PC-9 (cell line): ENCODE data around the gene SLC25A25. TPM values are rescaled to one million over a fixed set of nuclear protein-coding genes. Genes with fewer than 3 reads are reported as not detected.

Experiments used
- BruUV-seq: library from RNA; stranded (reverse); fragments of 400-500 nt; replicated peaks from 2 replicates; lab custom pipeline; 2021; lab: Mats Ljungman, UMichigan
- CTCF ChIA-PET: fragments of 300-600 bp; sonication (Branson Sonifier 250); formaldehyde crosslinking; loops from one replicate; lab custom pipeline; 2022; ENCODE audit warnings: antibody characterized with exemption; lab: Charles Lee
- POLR2A ChIA-PET: fragments of 300-600 bp; sonication (Branson Sonifier 250); formaldehyde crosslinking; loops from one replicate; lab custom pipeline; 2022; ENCODE audit warnings: antibody characterized with exemption; ENCODE audit not compliant: unreplicated experiment; lab: Charles Lee
- DNase-seq, 2 experiments: peaks; one replicate each; pipeline versions ENCODE4 v3.0.0 to v3.0.0-alpha.2; 2015 to 2022; ENCODE audit warnings: mixed read lengths in 1 of 2
- H2AFZ ChIP-seq: fragments of 200-600 bp; sonication (generic); 2 replicates; pipeline ENCODE4 v1.8.1; 2017; ENCODE audit warnings: antibody characterized with exemption
- H3F3A ChIP-seq: fragments of 200-600 bp; sonication (generic); 2 replicates; pipeline ENCODE4 v1.8.1; 2017; ENCODE audit warnings: antibody characterized with exemption, mild to moderate bottlenecking, low read depth; ENCODE audit not compliant: insufficient read depth
- H3K27ac ChIP-seq: fragments of 200-600 bp; sonication (generic); 2 replicates; pipeline ENCODE4 v1.6.1; 2016; ENCODE audit warnings: mixed run types
- H3K27me3 ChIP-seq: fragments of 200-600 bp; sonication (generic); 2 replicates; pipeline ENCODE4 v1.6.1; 2016; ENCODE audit warnings: low read depth, mixed run types; ENCODE audit not compliant: insufficient read depth
- H3K36me3 ChIP-seq: fragments of 200-600 bp; sonication (generic); 2 replicates; pipeline ENCODE4 v1.6.1; 2016; ENCODE audit warnings: low read depth, mixed run types
- H3K4me1 ChIP-seq: fragments of 200-600 bp; sonication (generic); replicated peaks from 2 replicates; pipeline ENCODE4 v1.6.1; 2016; ENCODE audit warnings: mixed run types; ENCODE audit not compliant: insufficient read depth
- H3K4me2 ChIP-seq: fragments of 200-600 bp; sonication (generic); 2 replicates; pipeline ENCODE4 v1.6.1; 2017; ENCODE audit warnings: mixed run types
- H3K4me3 ChIP-seq: fragments of 200-600 bp; sonication (generic); 2 replicates; pipeline ENCODE4 v1.6.1; 2016; ENCODE audit warnings: mixed run types
- H3K79me2 ChIP-seq: fragments of 200-600 bp; sonication (generic); 2 replicates; pipeline ENCODE4 v1.6.1; 2017; ENCODE audit warnings: low read depth, mixed run types
- H3K9me2 ChIP-seq: fragments of 200-600 bp; sonication (generic); 2 replicates; pipeline ENCODE4 v1.8.1; 2017; ENCODE audit warnings: mild to moderate bottlenecking; ENCODE audit not compliant: insufficient read depth
- H3K9me3 ChIP-seq: fragments of 200-600 bp; sonication (generic); 2 replicates; pipeline ENCODE4 v1.8.1; 2016; ENCODE audit warnings: low read depth; ENCODE audit not compliant: insufficient read depth
- H4K20me1 ChIP-seq: fragments of 200-600 bp; sonication (generic); 2 replicates; pipeline ENCODE4 v1.8.1; 2017; ENCODE audit not compliant: insufficient read depth
- EZH2 ChIP-seq: fragments of 200-600 bp; sonication (generic); IDR thresholded peaks from 2 replicates; pipeline ENCODE4 v1.8.0; 2017; ENCODE audit warnings: antibody characterized with exemption, low read depth
- intact Hi-C: fragments of 100-400 bp; cut with micrococcal nuclease; formaldehyde crosslinking; loops from one replicate; pipeline ENCODE4 v1.10.0; 2022; ENCODE audit not compliant: unreplicated experiment
- total RNA-seq: library from RNA; stranded (reverse); gene quantifications from 2 replicates; pipeline ENCODE4 v1.2.3, GENCODE V29; 2021
- TF ChIP-seq, protein P1 (sequence below): fragments of 200-600 bp; sonication (generic); conservative IDR thresholded peaks from 2 replicates; pipeline ENCODE4 v1.6.1; 2017; ENCODE audit warnings: mixed run types, antibody characterized with exemption, mild to moderate bottlenecking, moderate library complexity

SLC25A25 gene
- total RNA-seq, 1 experiment from 2014 or later: 11.7 TPM

DNA sequence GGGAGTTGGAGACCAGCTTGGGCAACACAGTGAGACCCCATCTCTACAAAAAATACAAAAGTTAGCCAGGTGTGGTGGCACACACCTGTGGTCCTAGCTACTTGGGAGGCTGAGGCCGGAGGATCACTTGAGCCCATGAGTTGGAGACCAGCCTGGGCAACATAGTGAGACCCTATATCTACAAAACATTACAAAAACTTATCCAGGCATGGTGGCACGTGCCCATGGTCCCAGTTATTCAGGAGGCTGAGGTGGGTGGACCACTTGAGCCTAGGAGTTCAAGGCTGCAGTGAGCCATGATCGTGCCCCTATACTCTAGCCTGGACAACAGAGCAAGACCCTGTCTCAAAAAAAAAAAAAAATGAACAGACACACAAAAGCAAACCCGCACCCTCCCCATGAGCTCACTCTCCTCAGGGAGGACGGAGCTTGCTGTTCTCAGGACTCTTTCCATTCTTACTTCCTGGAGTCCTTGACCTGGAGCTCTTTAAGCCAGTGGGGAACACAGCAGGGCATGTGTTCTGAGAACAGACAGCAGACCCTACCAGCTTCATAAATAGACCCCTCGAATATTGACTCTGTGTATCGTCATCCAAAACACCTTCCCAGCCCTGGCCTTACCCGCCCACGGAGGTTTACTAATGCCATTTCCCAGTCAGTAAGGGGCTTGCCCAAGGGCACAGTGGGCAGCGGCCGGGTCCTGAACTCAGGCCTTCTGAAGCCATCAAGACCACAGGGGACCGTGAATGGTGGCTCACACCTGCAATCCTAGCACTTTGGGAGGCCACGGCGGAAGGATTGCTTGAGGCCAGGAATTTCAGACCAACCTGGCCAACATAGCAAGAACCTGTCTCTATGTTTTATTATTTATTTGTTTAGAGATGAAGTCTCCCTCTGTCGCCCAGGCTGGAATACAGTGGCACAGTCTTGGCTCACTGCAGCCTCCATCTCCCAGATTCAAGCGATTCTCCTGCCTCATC is 48.4 kb downstream of the SLC25A25 start:
- H3K27ac ChIP-seq: no peak overlapping the region
- H3K79me2 ChIP-seq: no peaks in the 10 kb centered on the region
- TF ChIP-seq, protein P1, sequence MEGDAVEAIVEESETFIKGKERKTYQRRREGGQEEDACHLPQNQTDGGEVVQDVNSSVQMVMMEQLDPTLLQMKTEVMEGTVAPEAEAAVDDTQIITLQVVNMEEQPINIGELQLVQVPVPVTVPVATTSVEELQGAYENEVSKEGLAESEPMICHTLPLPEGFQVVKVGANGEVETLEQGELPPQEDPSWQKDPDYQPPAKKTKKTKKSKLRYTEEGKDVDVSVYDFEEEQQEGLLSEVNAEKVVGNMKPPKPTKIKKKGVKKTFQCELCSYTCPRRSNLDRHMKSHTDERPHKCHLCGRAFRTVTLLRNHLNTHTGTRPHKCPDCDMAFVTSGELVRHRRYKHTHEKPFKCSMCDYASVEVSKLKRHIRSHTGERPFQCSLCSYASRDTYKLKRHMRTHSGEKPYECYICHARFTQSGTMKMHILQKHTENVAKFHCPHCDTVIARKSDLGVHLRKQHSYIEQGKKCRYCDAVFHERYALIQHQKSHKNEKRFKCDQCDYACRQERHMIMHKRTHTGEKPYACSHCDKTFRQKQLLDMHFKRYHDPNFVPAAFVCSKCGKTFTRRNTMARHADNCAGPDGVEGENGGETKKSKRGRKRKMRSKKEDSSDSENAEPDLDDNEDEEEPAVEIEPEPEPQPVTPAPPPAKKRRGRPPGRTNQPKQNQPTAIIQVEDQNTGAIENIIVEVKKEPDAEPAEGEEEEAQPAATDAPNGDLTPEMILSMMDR: no peak
- no peak for TF ChIP-seq EZH2
- POLR2A ChIA-PET: interaction anchor here (0.5 kb wide), 1 partner anchor 38 kb away, joined by 3 read pairs; no protein-coding TSS in a partner anchor
- no peaks in the 10 kb centered on the region for H3K9me2 ChIP-seq
- CTCF ChIA-PET: interaction anchor here (0.6 kb wide), 1 partner anchor 146 kb away, joined by 3 read pairs; no protein-coding TSS in a partner anchor
- no peak overlapping the region for H2AFZ ChIP-seq
- no peaks in the 10 kb centered on the region for H3K9me3 ChIP-seq
- intact Hi-C loops: loop anchor here (1.0 to 5.0 kb wide), 5 partner anchors 44 to 382 kb away; partner anchors contain the start of gene TOR2A
- no peak overlapping the region for H3K4me2 ChIP-seq
- BruUV-seq: no TSS peak
- no peak overlapping the region for H3K4me3 ChIP-seq
- no peak for DNase-seq
- H3K4me1 ChIP-seq: no peaks in the 10 kb centered on the region
- peaks cover 3% of the 10 kb centered on the region; the same call in 1 of the 2 replicates for H4K20me1 ChIP-seq
- no peaks in the 10 kb centered on the region for H3K27me3 ChIP-seq
- H3F3A ChIP-seq: peaks cover 10% of the 10 kb centered on the region; the same call in 1 of the 2 replicates
- H3K36me3 ChIP-seq: no peaks in the 10 kb centered on the region

DNA sequence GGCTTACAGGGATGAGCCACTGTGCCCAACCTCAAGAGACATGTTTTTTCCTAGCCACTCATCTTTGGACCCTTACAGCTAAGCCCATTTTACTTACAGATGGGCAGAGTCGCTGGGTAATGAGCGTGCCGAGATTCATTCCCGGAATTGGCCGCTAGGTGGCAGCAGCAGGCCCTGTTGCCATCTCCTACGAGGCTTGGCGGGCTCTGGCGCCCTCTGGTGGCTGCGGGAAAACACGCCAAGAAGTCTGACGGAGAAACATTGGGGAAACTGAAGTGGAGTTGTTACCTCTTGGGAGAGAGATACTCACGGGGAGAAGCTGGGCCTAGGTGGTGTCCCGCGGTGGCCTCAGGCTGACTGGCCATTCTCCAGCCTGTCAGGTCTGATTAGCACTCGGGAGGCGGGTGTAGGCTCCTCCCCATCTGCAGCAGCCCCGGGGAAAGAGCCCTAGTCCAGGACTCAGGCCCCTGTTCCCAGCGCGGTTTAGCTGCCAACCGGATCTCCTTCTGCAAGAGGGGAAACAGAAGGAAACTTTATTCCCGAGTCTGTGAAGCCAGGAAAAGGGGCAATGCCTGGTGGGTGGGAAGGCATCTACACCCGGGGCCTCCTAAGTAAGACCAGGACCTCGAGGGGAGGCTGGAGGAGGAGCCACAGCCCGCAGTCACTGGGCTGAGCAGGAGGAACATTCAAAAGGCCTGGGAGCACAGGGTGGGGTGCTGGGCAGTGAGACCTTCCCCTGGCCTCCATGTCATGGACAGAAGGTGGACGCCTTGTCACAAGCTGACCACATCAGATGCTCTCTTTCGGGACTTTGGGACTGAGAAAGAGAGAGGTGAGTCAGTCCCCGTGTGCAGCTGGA is 49.8 kb downstream of the SLC25A25 start:
- H3K4me1 ChIP-seq: no peaks in the 10 kb centered on the region
- peaks cover 10% of the 10 kb centered on the region; the same call in 1 of the 2 replicates for H3F3A ChIP-seq
- H3K36me3 ChIP-seq: no peaks in the 10 kb centered on the region
- H3K4me2 ChIP-seq: peak overlapping the region; percentile 24; the same call in 1 of the 2 replicates
- peak; percentile 75 to 93 for DNase-seq
- intact Hi-C loops: loop anchor here (1.0 to 5.0 kb wide), 5 partner anchors 46 to 383 kb away; partner anchors contain the start of gene TOR2A
- H3K4me3 ChIP-seq: no peak overlapping the region
- TF ChIP-seq, protein P1: peak; percentile 100
- no peak for TF ChIP-seq EZH2
- ChIA-PET POLR2A (interaction anchor here (0.5 kb wide), 1 partner anchor 1788 kb away, joined by 4 read pairs; no protein-coding TSS in a partner anchor), CTCF (interaction anchor here (0.5 to 1.5 kb wide), 10 partner anchors 10 to 361 kb away, joined by 3 to 10 read pairs (median 4); partner anchors contain the start of gene NAIF1)
- no peaks in the 10 kb centered on the region for H3K27me3 ChIP-seq
- no peak overlapping the region for H3K27ac ChIP-seq
- H4K20me1 ChIP-seq: peaks cover 3% of the 10 kb centered on the region; the same call in 1 of the 2 replicates
- no TSS peak for BruUV-seq
- H3K9me3 ChIP-seq: no peaks in the 10 kb centered on the region
- H3K9me2 ChIP-seq: no peaks in the 10 kb centered on the region
- no peak overlapping the region for H2AFZ ChIP-seq
- no peaks in the 10 kb centered on the region for H3K79me2 ChIP-seq
